SK-N-MC (cell line): ENCODE results near the gene LGI4.
A peak's percentile ranks its signal among the peaks of the same experiment; 100 is the strongest.
"Not testable (repeated sequence)": the region's sequence is repeated elsewhere in the genome, so short reads cannot be mapped to it uniquely, and the experiment has no call there.

Experiments
- DNase-seq: peaks from one replicate; pipeline ENCODE4 v3.0.0-alpha.2; 2011; ENCODE audit warnings: low read depth, low spot score
- H3K27ac ChIP-seq: fragments of 200-600 bp; sonication (generic); 2 replicates; pipeline ENCODE4 v1.5.1; 2016; ENCODE audit warnings: mixed run types
- H3K36me3 ChIP-seq: fragments of 200-600 bp; sonication (generic); 2 replicates; pipeline ENCODE4 v1.6.1; 2017; ENCODE audit warnings: antibody characterized with exemption, low read length, mixed read lengths; ENCODE audit not compliant: insufficient read depth
- H3K4me3 ChIP-seq: fragments of 200-600 bp; sonication (generic); 2 replicates; pipeline ENCODE4 v1.5.1; 2016
- H3K9ac ChIP-seq: fragments of 200-600 bp; sonication (generic); 2 replicates; pipeline ENCODE4 v1.8.0; 2017; ENCODE audit warnings: mixed run types, mixed read lengths; ENCODE audit not compliant: insufficient read length
- H3K9me3 ChIP-seq: fragments of 200-600 bp; sonication (generic); 2 replicates; pipeline ENCODE4 v1.6.1; 2017; ENCODE audit warnings: low read depth, mild to moderate bottlenecking, antibody characterized with exemption, low read length, moderate library complexity, mixed read lengths
- EZH2 ChIP-seq: fragments of 200-600 bp; sonication (generic); IDR thresholded peaks from one replicate; pipeline ENCODE4 v1.6.1; 2017; ENCODE audit warnings: antibody characterized with exemption
- FOXP2 ChIP-seq: optimal IDR thresholded peaks from 2 replicates; pipeline ENCODE3; 2011; ENCODE audit warnings: mild to moderate bottlenecking, moderate library complexity; ENCODE audit not compliant: insufficient read depth; ENCODE audit errors: extremely low read length, control extremely low read depth
- POLR2AphosphoS5 ChIP-seq: IDR thresholded peaks from 2 replicates; pipeline ENCODE4 v1.6.1; 2012; ENCODE audit warnings: mild to moderate bottlenecking, low read depth, low read length, borderline replicate concordance

LGI4 gene

GRCh38 chr19:35155441-35155840 lies 20.6 kb upstream of the LGI4 start:
- no peak overlapping the region for H3K27ac ChIP-seq

DNA sequence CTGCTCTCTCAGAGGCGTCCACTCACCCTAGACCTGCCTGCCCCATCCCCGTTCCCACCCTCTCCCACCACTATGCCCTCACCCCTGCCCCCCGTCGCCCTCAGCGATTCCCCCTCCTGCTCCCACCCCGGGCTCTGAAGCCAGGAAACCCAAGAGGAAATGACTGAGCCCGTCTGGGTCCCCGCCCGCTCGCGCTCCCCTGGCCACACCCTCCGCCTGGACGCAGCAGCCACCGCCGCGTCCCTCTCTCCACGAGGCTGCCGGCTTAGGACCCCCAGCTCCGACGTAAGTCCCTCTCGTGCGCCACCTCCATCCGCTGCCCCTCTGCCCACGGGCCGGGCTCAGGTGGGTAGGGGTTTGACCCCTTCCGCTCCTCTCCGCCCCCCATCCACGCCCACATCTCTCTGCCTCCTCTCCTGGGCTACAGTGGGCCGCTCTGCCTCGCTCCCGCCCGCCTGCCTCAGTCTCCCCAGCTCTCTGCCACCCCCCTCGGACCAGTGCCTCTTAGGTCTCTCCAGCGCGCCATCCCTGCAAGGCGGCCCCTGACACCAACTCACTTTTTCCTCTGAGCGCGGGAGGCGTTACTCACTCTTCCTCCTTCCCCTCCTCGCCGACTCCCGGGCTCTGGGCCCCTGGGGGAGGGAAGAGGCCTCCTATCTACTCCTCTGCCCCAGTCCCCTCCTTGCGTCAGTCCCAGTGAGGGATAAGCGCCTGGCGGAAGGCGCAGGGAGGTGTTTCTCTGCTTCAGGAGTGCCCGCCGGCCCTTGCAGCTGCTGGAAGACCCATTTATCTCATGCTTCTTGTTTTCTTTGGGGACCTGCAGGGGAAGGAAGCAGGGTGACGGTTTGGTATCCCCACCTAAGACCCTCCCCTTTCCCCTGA lies 19.9 kb upstream of the LGI4 start, which contains the start of gene FXYD5:
Gene FXYD5 (plus strand): TSS at position 211 of the 882 bp plus-strand sequence. CDS start 816 bp downstream, outside the sequence.
- TF ChIP-seq FOXP2 (no peak), EZH2 (peak; percentile 30), POLR2AphosphoS5 (no peak)
- no peaks in the 10 kb centered on the region for H3K36me3 ChIP-seq

More at GRCh38 chr19:35155441-35155840, 20.6 kb upstream of the LGI4 start:
- Histone ChIP-seq H3K9ac (no peak overlapping the region), H3K36me3 (no peaks in the 10 kb centered on the region), H3K4me3 (peak overlapping the region; percentile 66), H3K9me3 (no peaks in the 10 kb centered on the region)
- no peak for DNase-seq
- TF ChIP-seq EZH2, result no peak
- TF ChIP-seq POLR2AphosphoS5, result no peak
- no peak for TF ChIP-seq FOXP2

DNA sequence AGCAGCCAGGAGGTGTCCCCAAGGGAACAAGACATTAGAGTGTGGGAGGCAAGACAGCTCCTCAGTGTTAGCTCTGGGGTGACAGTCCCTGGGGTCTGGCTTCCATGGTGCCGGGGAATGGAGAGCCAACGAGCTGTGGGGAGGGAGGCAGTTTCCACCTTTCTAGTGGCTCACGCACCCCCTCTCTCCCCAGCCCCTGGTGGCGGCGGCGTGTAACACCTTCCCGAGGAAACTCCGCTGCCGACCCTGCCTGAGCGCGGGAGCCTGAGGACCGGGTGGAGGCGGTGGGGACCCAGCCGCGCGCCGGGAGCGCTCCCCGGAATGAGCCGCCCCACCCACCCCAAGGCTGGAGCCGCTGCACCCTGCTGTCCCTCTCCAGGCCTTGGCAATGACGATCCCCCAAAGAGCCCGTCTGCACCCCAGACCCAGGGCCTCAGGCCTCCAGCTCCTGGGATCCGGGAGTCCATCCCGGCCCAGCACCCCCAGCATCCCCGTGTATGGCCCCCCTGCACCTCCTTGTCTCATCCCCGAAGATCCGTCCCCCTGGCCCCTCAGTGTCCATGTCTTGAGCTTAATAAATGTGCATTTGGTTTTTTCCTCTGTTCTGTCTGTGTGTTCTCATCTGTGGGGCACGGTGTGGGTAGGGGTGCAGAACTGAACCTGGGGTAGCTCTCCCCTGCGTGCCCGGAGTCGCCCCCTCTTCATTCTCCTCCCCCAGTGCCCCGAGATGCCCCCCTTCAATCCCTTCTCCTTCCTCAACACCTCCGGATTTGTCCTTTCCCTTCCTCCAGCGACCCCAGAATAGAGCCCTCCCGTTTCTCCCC lies 19.1 kb upstream of the LGI4 start:
- Histone ChIP-seq H3K36me3 (no peaks in the 10 kb centered on the region), H3K4me3 (peak overlapping the region; percentile 66), H3K27ac (no peak overlapping the region), H3K9me3 (no peaks in the 10 kb centered on the region), H3K9ac (no peak overlapping the region)
- TF ChIP-seq EZH2 (no peak), POLR2AphosphoS5 (no peak), FOXP2 (no peak)
- DNase-seq, result no peak

More for the DNA sequence above, 19.9 kb upstream of the LGI4 start, which contains the start of gene FXYD5:
- peak within 1 kb of the TSS; percentile 66 for H3K4me3 ChIP-seq
- H3K27ac ChIP-seq, result no peak within 1 kb of the TSS
- DNase-seq, result no peak
- no peak within 1 kb of the TSS for H3K9ac ChIP-seq
- no peaks in the 10 kb centered on the region for H3K9me3 ChIP-seq

DNA sequence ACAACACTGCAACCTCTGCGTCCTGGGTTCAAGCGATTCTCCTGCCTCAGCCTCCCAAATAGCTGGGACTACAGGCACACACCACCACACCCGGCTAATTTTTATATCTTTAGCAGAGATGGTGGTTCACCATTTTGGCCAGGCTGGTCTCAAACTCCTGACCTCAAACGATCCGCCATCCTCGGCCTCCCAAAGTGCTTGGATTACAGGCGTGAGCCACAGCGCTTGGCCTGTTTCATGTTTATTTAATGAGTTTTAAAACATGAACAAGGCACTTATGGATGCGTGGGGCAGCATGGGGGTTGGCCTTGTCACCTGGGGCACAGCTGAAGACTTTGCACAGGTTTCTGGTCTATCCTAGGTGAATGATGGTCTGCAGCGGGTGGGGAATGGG lies 18.3 kb upstream of the LGI4 start:
- not testable (repeated sequence) for DNase-seq, H3K27ac ChIP-seq, H3K4me3 ChIP-seq

GRCh38 chr19:35151273-35152065 lies 16.6 kb upstream of the LGI4 start:
- Histone ChIP-seq H3K27ac (no peak overlapping the region), H3K4me3 (no peak overlapping the region), H3K9ac (no peak overlapping the region), H3K36me3 (no peaks in the 10 kb centered on the region), H3K9me3 (no peaks in the 10 kb centered on the region)
- no peak for DNase-seq
- TF ChIP-seq POLR2AphosphoS5, result no peak
- no peak for TF ChIP-seq EZH2
- TF ChIP-seq FOXP2, result no peak

More for the DNA sequence above, 18.3 kb upstream of the LGI4 start:
- not testable (repeated sequence) for H3K36me3 ChIP-seq, H3K9ac ChIP-seq, H3K9me3 ChIP-seq

GRCh38 chr19:35150445-35150844 lies 15.6 kb upstream of the LGI4 start:
- Histone ChIP-seq H3K9me3 (no peaks in the 10 kb centered on the region), H3K9ac (no peak overlapping the region), H3K4me3 (no peak overlapping the region), H3K27ac (no peak overlapping the region), H3K36me3 (no peaks in the 10 kb centered on the region)
- no peak for DNase-seq
- no peak for TF ChIP-seq FOXP2
- TF ChIP-seq EZH2, result no peak
- no peak for TF ChIP-seq POLR2AphosphoS5

DNA sequence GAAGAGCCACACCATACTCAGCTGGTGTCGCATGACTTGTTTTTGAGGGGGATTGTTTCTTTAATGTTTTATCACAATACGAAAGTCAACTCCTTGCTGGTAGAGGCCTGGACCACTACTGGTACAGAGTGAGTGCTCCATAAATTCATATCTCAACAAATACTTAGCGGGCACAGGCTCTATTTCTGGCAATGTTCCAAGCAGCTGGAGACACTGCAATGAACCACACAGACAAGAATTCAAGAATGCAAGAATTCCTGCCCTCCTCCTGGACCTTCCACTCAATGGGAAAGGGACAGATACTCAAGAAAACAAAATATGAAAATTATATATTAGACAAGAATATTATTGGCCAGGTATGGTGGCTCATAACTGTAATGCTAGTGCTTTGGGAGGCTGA lies 14.6 kb upstream of the LGI4 start:
- no peak overlapping the region for H3K27ac ChIP-seq
- H3K9ac ChIP-seq, result no peak overlapping the region
- no peak overlapping the region for H3K4me3 ChIP-seq
- no peak for TF ChIP-seq EZH2
- TF ChIP-seq POLR2AphosphoS5, result no peak
- no peak for TF ChIP-seq FOXP2
- DNase-seq, result no peak
- H3K9me3 ChIP-seq, result no peaks in the 10 kb centered on the region
- no peaks in the 10 kb centered on the region for H3K36me3 ChIP-seq
